ENCODE data around the gene SMARCC1.

Gene SMARCC1

GRCh38 chr3:47678446-47679338 lies 103.0 kb downstream of the SMARCC1 start:
- Histone ChIP-seq H3K27me3 (ENCODE audit: insufficient read depth, poor library complexity, severe bottlenecking) (no peaks in the 10 kb centered on the region), H3K27ac (replicated peaks) (no peak overlapping the region), H3K4me3 (replicated peaks; ENCODE audit: insufficient read depth, low read length) (no peak overlapping the region)
- DNase-seq (ENCODE audit: low read depth in 1 of 2, low spot score in 1 of 2): no peak
- no peak for TF ChIP-seq POLR2AphosphoS5 (IDR thresholded peaks at IDR 0.05; ENCODE audit: low read depth)
- TF ChIP-seq GABPA (IDR thresholded peaks at IDR 0.05; ENCODE audit: low read depth): no peak
- no peak for TF ChIP-seq CTCF (IDR thresholded peaks at IDR 0.05; ENCODE audit: insufficient read depth, low read length)
- no peak for TF ChIP-seq SPI1 (IDR thresholded peaks at IDR 0.05; ENCODE audit: borderline replicate concordance, low read depth)
- no peak for TF ChIP-seq REST (IDR thresholded peaks at IDR 0.05; ENCODE audit: insufficient replicate concordance, low read depth)

GRCh38 chr3:47669026-47669749 lies 112.5 kb downstream of the SMARCC1 start:
- H3K27ac ChIP-seq (replicated peaks): no peak overlapping the region
- TF ChIP-seq REST (IDR thresholded peaks at IDR 0.05; ENCODE audit: insufficient replicate concordance, low read depth) (no peak), SPI1 (IDR thresholded peaks at IDR 0.05; ENCODE audit: borderline replicate concordance, low read depth) (no peak), POLR2AphosphoS5 (IDR thresholded peaks at IDR 0.05; ENCODE audit: low read depth) (no peak), CTCF (IDR thresholded peaks at IDR 0.05; ENCODE audit: insufficient read depth, low read length) (no peak), GABPA (IDR thresholded peaks at IDR 0.05; ENCODE audit: low read depth) (no peak)
- no peak overlapping the region for H3K4me3 ChIP-seq (replicated peaks; ENCODE audit: insufficient read depth, low read length)

GRCh38 chr3:47666118-47666517 lies 115.6 kb downstream of the SMARCC1 start:
- TF ChIP-seq GABPA (IDR thresholded peaks at IDR 0.05; ENCODE audit: low read depth): no peak
- no peak for TF ChIP-seq POLR2AphosphoS5 (IDR thresholded peaks at IDR 0.05; ENCODE audit: low read depth)
- TF ChIP-seq CTCF (IDR thresholded peaks at IDR 0.05; ENCODE audit: insufficient read depth, low read length): no peak
- TF ChIP-seq REST (IDR thresholded peaks at IDR 0.05; ENCODE audit: insufficient replicate concordance, low read depth): no peak
- TF ChIP-seq SPI1 (IDR thresholded peaks at IDR 0.05; ENCODE audit: borderline replicate concordance, low read depth): no peak
- no peak overlapping the region for H3K27ac ChIP-seq (replicated peaks)
- no peaks in the 10 kb centered on the region for H3K27me3 ChIP-seq (ENCODE audit: insufficient read depth, poor library complexity, severe bottlenecking)
- no peak overlapping the region for H3K4me3 ChIP-seq (replicated peaks; ENCODE audit: insufficient read depth, low read length)
- DNase-seq (ENCODE audit: low read depth in 1 of 2, low spot score in 1 of 2): no peak

More at GRCh38 chr3:47669026-47669749, 112.5 kb downstream of the SMARCC1 start:
- no peaks in the 10 kb centered on the region for H3K27me3 ChIP-seq (ENCODE audit: insufficient read depth, poor library complexity, severe bottlenecking)
- no peak for DNase-seq (ENCODE audit: low read depth in 1 of 2, low spot score in 1 of 2)

All from HL-60 (cell line).